ENCODE data around the gene TIMM8B.

- TF ChIP-seq CTCF (conservative IDR thresholded peaks at IDR 0.05) (no peak), ZFX (IDR thresholded peaks at IDR 0.05) (no peak)
Measured at GRCh38 chr11:112129656-112130055, 43.1 kb upstream of the TIMM8B start.
